ENCODE results near the gene ERC1.
"Not testable (repeated sequence)": the region's sequence is repeated elsewhere in the genome, so short reads cannot be mapped to it uniquely, and the experiment has no call there.

The ERC1 gene

DNA sequence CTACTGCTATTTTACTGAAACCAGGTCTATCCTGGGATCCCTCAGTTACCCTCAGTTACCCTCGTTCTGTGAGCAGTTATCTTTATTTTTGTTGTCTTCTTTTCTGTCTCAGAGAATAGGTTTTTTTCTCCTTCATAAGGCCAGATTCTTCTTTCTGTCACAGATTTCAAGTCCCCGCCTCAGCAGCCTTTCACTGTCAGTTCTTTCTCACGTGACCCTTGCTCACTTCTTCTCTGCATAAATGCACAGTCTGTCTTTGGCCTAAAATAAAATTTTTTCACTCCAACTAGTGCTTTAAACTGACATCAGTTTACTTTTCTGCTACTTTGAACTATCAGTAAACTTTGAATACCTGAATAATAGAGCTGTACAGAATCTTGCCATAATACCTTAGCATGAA, 299.7 kb downstream of the ERC1 start:
- in situ Hi-C loops (cut with MboI; ENCODE audit: low pct_unique_long_range_greater_than_20kb, low sequenced_read_pairs) = no loop called here
- no peak for DNase-seq

DNA sequence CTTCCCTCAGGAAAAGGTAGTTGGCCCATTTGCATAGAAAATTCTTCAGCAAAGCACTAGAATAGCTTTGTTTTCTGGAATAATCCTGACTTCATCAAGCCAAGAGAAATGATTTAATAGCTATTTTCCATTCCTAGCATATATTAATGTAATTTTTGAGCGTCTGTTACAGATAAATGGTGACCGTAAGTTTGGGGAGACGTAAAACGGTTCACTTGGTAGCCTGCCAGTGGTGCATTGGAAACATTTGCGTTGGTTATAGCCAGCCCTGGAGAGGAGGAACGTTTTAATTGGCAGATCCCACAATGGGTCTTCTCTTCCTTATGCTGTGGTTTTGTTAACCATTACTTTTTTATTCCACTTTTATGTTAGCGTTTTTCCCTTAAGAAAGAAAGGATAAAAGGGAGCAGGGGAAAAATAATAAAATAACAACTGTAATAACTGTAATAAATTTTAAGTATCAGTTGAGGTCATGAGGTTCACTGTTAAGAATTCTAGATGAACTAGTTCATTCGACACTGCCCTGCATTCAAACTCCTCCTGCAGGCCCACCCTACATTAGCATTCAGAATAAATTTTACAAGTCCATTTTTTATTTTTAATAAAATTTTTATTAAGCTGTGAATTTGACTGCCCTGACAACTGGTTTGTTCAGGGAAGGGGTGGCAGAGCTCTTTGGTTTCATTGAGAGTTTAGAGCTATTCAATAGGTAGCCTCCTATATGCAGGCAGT, 300.7 kb downstream of the ERC1 start:
- no peak for DNase-seq
- in situ Hi-C loops (cut with MboI; ENCODE audit: low pct_unique_long_range_greater_than_20kb, low sequenced_read_pairs) = no loop called here

DNA sequence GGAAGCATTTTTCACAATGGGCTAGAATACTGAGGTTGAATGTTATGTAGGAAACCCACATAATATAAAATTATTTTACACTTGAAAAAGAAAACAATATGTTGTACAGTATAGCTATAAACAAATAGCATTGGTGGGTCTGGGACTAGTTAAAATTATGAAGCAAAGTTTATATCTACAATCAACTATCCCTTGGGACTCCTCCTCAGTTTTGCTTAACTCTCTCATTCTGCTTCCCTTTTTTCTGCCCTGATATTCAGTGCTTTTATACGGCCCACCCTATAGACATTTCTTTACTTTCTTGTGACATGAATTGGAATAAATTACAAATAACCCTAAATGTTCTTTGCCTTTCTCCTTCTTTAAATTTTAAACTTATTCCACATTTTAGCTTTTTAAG, 302.9 kb downstream of the ERC1 start:
- in situ Hi-C loops (cut with MboI; ENCODE audit: low pct_unique_long_range_greater_than_20kb, low sequenced_read_pairs) = no loop called here

DNA sequence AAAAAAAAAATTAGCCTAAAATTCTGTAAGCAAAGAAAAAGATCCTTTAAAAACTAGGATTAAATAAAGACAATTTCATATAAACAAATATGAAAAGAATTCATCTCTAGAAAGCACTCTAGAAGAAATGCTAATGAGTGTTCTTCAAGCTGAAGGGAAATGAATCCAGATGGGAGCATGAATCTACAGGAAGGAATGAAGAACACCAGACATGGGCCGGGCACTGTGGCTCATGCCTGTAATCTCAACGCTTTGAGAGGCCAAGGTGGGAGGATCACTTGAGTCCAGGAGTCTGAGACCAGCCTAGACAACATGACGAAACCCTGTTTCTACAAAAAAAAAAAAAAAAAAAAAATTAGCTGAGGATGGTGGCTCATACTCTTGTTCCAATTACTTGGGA, 306.2 kb downstream of the ERC1 start:
- in situ Hi-C loops (cut with MboI; ENCODE audit: low pct_unique_long_range_greater_than_20kb, low sequenced_read_pairs) = no loop called here
- no peak for DNase-seq

More for the DNA sequence above, 302.9 kb downstream of the ERC1 start:
- DNase-seq = no peak

DNA sequence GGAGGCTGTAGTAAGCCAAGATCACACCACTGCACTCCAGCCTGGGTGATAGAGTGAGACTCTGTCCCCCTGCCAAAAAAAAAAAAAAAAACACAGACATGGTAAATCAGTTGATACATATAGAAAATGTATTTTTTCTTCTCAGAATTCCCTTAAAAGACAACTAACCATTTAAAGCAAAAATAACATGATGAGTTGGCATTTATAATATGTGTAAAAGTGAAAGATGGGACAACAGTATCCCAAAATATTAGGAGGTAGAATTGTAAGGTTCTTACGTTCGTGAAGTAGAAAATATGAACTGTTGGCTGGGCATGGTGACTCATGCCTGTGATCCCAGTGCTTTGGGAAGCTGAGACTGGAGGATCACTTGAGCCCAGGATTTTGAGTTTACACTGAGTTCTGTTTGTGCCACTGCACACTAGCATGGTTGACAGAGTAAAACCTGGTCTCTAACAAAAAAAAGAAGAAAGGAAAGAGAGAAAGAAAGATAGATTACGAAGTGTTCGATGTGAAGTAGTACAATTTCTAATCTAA, 306.7 kb downstream of the ERC1 start:
- in situ Hi-C loops (cut with MboI; ENCODE audit: low pct_unique_long_range_greater_than_20kb, low sequenced_read_pairs) = no loop called here
- DNase-seq = no peak

DNA sequence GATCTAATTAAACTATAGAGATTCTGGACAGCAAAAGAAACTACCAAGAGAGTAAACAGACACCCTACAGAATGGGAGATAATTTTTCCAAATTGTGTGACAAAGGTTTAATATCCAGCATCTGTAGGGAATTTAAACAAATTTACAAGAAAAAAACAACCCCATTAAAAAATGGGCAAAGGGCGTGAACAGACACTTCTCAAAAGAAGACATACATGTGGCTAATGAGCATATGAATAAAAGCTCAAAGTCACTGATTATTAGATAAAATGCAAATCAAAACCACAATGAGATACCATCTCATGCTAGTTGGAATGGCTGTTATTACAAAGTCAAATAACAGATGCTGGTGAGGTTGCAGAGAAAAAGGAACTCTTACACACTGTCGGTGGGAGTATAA, 309.4 kb downstream of the ERC1 start:
- DNase-seq = no peak
- in situ Hi-C loops (cut with MboI; ENCODE audit: low pct_unique_long_range_greater_than_20kb, low sequenced_read_pairs) = no loop called here

DNA sequence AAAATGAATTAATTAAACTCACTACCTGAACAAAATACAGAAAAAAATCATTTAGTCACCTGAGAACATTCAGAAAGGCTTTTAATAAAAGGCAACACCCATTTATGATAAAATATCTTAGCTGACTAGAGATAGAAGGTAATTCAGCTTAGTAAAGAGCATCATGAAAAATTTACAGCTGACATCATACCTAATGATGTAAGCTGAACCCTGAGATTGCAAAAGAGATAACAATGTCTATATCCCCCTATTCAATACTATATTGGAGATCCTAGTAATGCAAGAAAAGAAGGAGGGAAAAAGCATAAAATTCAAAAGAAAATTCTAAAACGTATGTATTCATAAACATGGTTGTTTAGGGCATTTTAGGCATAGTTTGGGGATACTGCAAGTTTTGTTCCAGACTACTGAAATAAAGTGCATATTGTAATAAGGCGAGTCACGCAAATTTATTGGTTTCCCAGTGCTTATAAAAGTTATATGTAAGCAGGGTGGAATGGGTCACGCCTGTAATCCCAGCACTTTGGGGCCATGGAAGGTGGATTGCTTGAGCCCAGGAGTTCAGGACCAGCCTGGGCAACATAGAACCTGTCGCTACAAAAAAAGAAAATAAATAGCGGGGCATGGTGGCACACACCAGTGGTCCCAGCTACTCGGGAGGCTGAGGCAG, 311.3 kb downstream of the ERC1 start:
- in situ Hi-C loops (cut with MboI; ENCODE audit: low pct_unique_long_range_greater_than_20kb, low sequenced_read_pairs) = no loop called here
- DNase-seq = no peak

DNA sequence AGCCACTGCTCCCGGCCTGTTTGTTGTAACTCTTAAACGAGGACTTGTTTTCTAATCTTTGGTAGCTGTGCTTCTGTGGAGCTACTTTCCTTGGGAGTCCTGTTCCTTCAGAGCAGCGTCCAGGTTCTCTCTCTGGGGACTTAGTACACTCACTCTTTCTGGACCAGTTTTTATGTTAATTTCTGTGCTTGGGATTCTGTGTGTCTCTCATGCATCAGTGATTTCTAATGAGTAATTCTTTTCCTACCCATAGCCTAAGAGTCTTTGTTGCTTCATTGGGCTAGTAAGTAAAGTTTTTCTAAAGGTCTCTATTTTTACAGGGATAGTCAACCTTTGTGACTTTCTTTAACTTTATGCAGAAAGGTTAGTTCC, 314.0 kb downstream of the ERC1 start:
- DNase-seq = no peak
- in situ Hi-C loops (cut with MboI; ENCODE audit: low pct_unique_long_range_greater_than_20kb, low sequenced_read_pairs) = no loop called here

DNA sequence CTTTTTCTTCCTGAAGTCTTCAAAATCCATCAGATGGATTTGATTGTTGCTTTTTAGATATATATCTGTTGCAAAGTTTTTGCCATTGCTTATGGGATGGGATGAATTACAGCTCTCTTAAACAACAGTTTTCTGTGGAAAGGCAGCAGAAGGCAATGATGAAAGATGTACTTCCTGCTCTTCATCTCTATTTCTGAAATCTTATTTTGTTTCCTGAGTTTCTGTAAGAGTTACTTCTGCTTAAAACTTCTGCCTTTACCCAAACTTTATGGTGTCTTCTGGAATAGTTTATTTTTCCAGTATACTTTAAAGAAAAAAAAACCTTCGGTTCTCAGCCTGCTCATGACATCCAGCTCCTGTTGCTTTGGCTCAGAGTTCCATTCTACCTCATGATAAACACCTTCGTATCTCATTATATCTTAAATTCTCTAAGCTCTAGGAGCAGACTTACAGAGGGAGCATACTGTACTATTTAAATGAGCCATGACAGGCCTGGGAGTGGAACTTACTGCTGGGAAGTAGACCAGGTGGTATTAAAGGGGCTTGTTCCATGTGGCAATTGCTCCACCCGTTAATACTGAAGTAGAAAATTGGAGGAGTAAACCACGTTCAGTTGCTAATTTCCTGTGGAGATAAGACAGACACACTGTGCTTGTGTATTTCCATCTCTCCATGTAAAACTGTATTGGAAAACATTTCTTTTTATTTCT, 314.9 kb downstream of the ERC1 start:
- peak; percentile 12 for DNase-seq
- in situ Hi-C loops (cut with MboI; ENCODE audit: low pct_unique_long_range_greater_than_20kb, low sequenced_read_pairs) = no loop called here

DNA sequence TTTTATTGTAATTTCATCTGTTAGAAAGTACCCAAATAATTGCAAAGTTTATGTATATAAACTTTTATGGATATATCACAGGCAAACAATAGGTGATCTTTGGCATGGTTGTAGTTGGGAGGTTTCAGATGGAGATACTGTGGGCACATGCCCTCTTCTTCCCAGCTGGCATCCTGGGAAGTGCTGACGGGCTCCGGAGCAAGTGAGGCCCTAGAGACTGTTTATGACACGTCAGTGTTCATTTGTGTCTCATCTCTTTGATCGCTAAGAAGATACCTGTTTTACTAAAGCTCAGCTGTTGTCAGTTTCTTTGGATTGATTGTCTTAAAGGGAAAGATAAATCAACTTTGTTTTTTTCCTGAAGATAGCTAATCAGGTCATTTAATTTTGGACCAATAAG, 315.8 kb downstream of the ERC1 start:
- in situ Hi-C loops (cut with MboI; ENCODE audit: low pct_unique_long_range_greater_than_20kb, low sequenced_read_pairs) = no loop called here
- DNase-seq = no peak

DNA sequence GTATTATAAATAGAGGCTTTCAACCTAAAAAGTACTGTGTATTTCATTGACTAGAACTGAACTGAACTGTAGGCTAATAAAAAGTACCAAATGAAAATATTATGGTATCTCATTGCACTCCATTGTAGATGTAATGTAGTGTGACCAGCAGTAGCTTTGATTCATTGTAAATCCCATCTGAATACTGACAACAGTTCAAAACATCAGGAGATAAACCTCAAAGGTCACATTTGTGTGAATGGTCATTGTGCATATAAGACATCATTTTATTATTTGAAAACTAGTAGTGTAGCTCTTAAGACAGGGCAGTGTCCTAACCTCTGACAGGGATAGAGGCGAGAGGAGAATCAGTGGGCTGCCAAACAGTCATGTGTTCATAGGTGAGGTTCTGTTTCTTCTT, 316.8 kb downstream of the ERC1 start:
- in situ Hi-C loops (cut with MboI; ENCODE audit: low pct_unique_long_range_greater_than_20kb, low sequenced_read_pairs) = no loop called here
- no peak for DNase-seq

DNA sequence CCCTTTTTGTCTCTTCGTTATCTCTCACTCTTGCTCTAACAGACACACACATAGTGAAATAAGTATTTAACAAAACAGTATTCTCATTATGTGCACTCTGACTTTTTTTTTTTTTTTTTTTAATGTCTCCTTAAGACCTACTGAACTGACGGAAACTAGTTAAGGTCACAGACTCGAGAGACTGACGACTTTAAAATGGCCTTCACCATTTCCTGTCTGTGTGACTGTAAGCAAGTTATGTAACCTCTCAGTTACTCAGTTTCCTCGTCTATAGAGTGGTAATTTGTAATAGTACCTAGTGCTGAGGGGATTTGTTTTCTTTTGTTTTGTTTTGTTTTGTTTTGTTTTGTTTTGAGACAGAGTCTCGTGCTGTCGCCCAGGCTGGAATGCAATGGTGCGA, 318.6 kb downstream of the ERC1 start:
- DNase-seq = no peak
- in situ Hi-C loops (cut with MboI; ENCODE audit: low pct_unique_long_range_greater_than_20kb, low sequenced_read_pairs) = no loop called here

DNA sequence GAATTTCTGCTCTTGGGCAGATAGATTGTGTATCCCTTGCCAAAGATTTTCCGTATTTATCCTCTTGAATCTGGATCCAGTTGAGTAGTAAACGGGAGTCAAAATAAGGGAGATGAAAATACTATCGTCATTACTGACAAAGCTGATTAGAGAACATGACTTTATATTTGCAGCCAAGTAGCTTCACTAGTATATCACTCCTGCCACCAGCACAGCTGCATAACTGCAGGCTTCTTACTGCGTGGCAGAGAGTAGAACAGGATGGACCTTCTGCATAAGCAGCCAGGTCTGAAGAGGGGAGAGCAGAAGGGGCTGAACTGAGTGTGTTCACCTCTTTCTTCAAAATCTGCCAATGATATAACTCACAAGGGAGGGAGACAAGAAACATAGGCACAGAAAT, 319.6 kb downstream of the ERC1 start:
- in situ Hi-C loops (cut with MboI; ENCODE audit: low pct_unique_long_range_greater_than_20kb, low sequenced_read_pairs) = no loop called here

DNA sequence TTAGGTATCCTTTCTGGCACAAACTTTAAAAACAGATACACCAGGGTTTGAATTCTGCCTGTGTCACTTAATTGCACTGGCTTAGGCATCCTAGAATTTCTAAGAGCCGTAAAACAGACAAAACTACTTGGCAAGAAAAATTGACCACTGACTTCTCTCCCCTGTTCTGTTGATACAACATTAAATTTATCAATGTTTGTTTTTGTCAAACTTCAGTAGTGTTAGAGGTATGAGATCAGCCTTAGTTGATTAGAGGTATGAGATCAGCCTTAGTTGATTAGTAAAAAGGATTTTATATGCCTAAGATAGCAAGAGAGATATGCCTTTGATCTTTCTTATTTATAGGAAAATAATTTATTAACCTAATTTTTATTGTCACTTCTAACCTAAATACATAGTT, 320.1 kb downstream of the ERC1 start:
- DNase-seq = no peak
- in situ Hi-C loops (cut with MboI; ENCODE audit: low pct_unique_long_range_greater_than_20kb, low sequenced_read_pairs) = no loop called here

More for the DNA sequence above, 319.6 kb downstream of the ERC1 start:
- no peak for DNase-seq

DNA sequence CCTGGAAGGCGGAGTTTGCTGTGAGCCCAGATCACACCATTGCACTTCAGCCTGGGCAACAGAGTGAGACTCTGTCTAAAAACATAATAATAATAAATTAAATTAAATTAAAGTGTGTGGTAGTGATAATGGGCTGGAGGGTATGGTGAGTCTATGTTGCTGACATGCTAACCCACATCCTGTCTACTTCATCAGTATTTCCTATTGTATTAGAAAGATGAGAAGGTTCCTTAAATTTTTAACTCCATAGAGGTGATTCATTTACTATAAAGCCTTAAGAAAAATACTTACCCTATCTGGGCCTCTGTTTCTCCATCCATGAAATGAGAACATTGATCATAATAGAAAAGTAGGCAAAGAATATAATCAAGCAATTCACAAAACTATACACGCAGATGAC, 322.9 kb downstream of the ERC1 start:
- DNase-seq = no peak
- in situ Hi-C loops (cut with MboI; ENCODE audit: low pct_unique_long_range_greater_than_20kb, low sequenced_read_pairs) = no loop called here

DNA sequence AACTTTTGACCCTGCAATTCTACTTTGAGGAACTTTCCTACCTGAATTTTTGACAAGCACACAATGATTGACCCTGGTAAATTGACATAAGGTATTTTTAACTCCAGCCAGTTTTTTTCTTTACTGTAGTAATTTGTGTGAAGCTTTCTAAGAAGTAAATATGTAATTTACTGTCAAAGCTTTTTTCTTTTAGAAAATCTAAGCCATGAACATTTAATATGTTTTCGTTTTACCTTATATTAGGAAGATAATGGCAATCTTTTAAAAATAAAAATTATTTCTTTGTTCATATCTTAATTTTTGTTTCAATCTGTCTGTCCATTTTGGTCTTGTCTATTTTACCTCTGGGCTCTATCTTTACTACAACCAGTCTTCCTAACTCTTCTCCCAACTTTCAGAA, 323.5 kb downstream of the ERC1 start:
- no peak for DNase-seq
- in situ Hi-C loops (cut with MboI; ENCODE audit: low pct_unique_long_range_greater_than_20kb, low sequenced_read_pairs) = no loop called here

DNA sequence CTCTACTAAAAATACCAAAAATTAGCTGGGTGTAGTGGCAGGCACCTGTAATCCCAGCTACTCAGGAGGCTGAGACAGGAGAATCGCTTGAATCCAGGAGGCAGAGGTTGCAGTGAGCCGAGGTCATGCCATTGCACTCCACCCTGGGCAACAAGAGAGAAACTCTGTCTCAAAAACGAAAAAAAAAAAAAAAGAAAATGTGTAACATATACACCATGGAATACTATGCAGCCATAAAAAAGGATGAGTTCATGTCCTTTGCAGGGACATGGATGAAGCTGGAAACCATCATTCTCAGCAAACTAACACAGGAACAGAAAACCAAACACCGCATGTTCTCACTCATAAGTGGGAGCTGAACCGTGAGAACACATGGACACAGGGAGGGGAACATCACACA, 326.0 kb downstream of the ERC1 start:
- in situ Hi-C loops (cut with MboI; ENCODE audit: low pct_unique_long_range_greater_than_20kb, low sequenced_read_pairs); DNase-seq: not testable (repeated sequence)

DNA sequence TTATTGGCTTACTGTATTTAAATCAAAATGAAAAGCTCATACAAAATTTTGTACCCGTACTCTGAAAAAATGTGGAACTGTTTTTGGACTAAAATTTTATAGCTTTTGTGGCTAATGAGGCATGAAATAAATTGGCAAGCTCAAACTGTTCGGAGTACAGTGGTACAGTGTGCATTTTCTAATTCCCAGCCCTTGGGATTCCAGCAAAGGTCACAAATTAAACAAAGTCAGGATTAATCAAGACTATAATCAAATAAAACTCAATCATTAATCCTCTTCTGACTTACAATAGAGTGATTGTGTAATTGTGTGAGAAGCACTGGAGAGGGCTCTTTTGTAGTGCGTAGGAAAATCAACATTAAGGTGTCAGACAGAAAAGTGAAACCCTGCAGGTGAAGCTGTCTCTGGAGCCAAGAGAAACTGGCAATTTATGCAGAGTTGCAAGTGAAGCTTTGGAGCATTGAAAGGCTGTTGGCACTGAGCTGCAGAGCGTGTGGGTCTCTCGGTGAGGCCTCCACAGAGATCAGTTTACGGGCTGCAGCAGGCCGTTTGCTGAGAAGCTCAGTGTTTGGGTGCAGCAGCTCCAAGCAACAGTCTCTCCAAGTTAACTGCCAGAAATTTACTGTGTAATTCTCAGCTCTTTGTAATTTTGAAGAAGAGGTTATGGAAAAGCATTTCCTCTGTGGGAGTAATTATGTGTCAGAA, 327.5 kb downstream of the ERC1 start:
- in situ Hi-C loops (cut with MboI; ENCODE audit: low pct_unique_long_range_greater_than_20kb, low sequenced_read_pairs) = no loop called here
- no peak for DNase-seq

DNA sequence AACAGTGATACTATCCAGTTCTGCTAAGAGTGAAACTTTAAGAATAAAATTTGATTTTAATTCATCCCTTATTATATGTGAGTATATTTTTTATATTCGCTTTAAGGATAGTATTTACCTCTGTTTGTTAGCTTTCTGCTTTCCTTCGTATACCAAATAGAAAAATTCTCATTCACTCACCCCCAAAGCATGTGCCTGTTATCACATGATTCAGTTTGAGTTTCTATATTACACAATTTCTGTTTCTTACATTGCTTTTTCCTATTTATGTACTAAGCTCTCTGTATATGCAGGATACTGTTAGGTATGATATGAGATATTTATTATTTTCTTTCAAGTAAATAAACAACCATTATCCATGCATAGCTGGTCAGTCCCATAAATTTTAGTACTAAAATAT, 328.2 kb downstream of the ERC1 start:
- in situ Hi-C loops (cut with MboI; ENCODE audit: low pct_unique_long_range_greater_than_20kb, low sequenced_read_pairs) = no loop called here
- DNase-seq = no peak

DNA sequence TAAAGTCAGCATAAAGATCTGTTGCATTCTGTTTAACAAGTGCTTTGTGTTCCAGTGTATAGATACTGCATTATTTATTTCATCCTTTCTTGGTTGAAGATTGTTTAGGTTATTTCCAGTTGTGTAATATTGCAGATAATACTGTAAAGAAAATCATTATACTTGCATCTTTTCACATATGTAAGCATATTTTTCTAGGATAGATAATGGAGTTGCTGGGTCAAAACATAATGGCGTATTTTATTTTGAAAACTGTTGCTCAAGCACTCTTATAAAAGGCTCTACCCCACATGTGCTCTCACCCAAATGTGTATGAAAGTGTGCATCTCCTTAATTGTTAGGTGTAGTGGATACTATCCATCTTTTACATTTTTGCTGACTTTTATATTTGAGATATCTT, 329.0 kb downstream of the ERC1 start:
- no peak for DNase-seq
- in situ Hi-C loops (cut with MboI; ENCODE audit: low pct_unique_long_range_greater_than_20kb, low sequenced_read_pairs) = no loop called here

Data from KBM-7 (cell line).